HepG2 (cell line): ENCODE measurements around the gene LRPPRC. TPM values are rescaled to one million over a fixed set of nuclear protein-coding genes. Genes with fewer than 3 reads are reported as not detected.

Experiments
- ARHGAP35 ChIP-seq: sonication (generic); formaldehyde crosslinking; IDR thresholded peaks from 2 replicates; pipeline ENCODE4 v1.9.0; 2022; ENCODE audit warnings: mild to moderate bottlenecking, inconsistent platforms, moderate library complexity, missing genetic modification reagents, borderline replicate concordance
- ATRX ChIP-seq: sonication (generic); formaldehyde crosslinking; IDR thresholded peaks from 2 replicates; pipeline ENCODE4 v1.4.0; 2020; ENCODE audit warnings: missing genetic modification reagents, borderline replicate concordance
- BCL6 ChIP-seq: IDR thresholded peaks from 2 replicates; pipeline ENCODE4 v1.6.1; 2016; ENCODE audit warnings: missing genetic modification reagents, missing compliant biosample characterization
- DRAP1 ChIP-seq: IDR thresholded peaks from 2 replicates; pipeline ENCODE4 v1.6.1; 2016; ENCODE audit warnings: missing genetic modification reagents, missing compliant biosample characterization
- HOMEZ ChIP-seq: IDR thresholded peaks from 2 replicates; pipeline ENCODE4 v1.6.1; 2016; ENCODE audit warnings: low read depth
- MEIS2 ChIP-seq: sonication (generic); formaldehyde crosslinking; IDR thresholded peaks from 2 replicates; pipeline ENCODE4 v1.9.0; 2021; ENCODE audit warnings: mild to moderate bottlenecking, missing genetic modification reagents
- NCOA2 ChIP-seq: sonication (generic); formaldehyde crosslinking; IDR thresholded peaks from 2 replicates; pipeline ENCODE4 v1.8.0; 2022; ENCODE audit warnings: inconsistent platforms
- NFATC3 ChIP-seq: sonication (generic); formaldehyde crosslinking; IDR thresholded peaks from 2 replicates; pipeline ENCODE4 v1.5.1; 2020; ENCODE audit warnings: mild to moderate bottlenecking, missing genetic modification reagents
- NFE2L1 ChIP-seq: sonication (generic); formaldehyde crosslinking; IDR thresholded peaks from 2 replicates; pipeline ENCODE4 v1.4.0; 2020; ENCODE audit warnings: missing genetic modification reagents, mild to moderate bottlenecking, borderline replicate concordance
- REPIN1 ChIP-seq: sonication (generic); formaldehyde crosslinking; IDR thresholded peaks from 2 replicates; pipeline ENCODE4 v1.8.0; 2022; ENCODE audit warnings: missing genetic modification reagents, low read depth, mild to moderate bottlenecking, borderline replicate concordance
- RORA ChIP-seq: sonication (generic); formaldehyde crosslinking; IDR thresholded peaks from 2 replicates; pipeline ENCODE4 v1.5.0; 2020; ENCODE audit warnings: mild to moderate bottlenecking, missing genetic modification reagents, moderate library complexity
- THAP11 ChIP-seq: IDR thresholded peaks from 2 replicates; pipeline ENCODE4 v1.6.1; 2016; ENCODE audit warnings: missing biosample characterization, missing genetic modification reagents
- TIGD3 ChIP-seq: sonication (generic); formaldehyde crosslinking; IDR thresholded peaks from 2 replicates; pipeline ENCODE4 v1.5.1; 2020; ENCODE audit warnings: mild to moderate bottlenecking, missing genetic modification reagents, borderline replicate concordance
- WIZ ChIP-seq: sonication (generic); formaldehyde crosslinking; IDR thresholded peaks from 2 replicates; pipeline ENCODE4 v1.5.1; 2020; ENCODE audit warnings: mild to moderate bottlenecking, missing genetic modification reagents
- ZNF30 ChIP-seq: sonication (generic); formaldehyde crosslinking; IDR thresholded peaks from 2 replicates; pipeline ENCODE4 v1.5.0; 2020; ENCODE audit warnings: mild to moderate bottlenecking, missing genetic modification reagents
- ZNF350 ChIP-seq: sonication (generic); formaldehyde crosslinking; IDR thresholded peaks from 2 replicates; pipeline ENCODE4 v1.4.0; 2020; ENCODE audit warnings: mild to moderate bottlenecking, low read depth, missing genetic modification reagents, borderline replicate concordance
- ZNF704 ChIP-seq: sonication (generic); formaldehyde crosslinking; IDR thresholded peaks from 2 replicates; pipeline ENCODE4 v1.8.1; 2023; ENCODE audit warnings: mild to moderate bottlenecking, inconsistent platforms, moderate library complexity, missing genetic modification reagents, borderline replicate concordance
- ZNF747 ChIP-seq: sonication (generic); formaldehyde crosslinking; IDR thresholded peaks from 2 replicates; pipeline ENCODE4 v1.8.1; 2023; ENCODE audit warnings: missing genetic modification reagents, mild to moderate bottlenecking, borderline replicate concordance
- ZNF784 ChIP-seq: sonication (generic); formaldehyde crosslinking; IDR thresholded peaks from 2 replicates; pipeline ENCODE4 v1.5.1; 2020; ENCODE audit warnings: missing genetic modification reagents, mild to moderate bottlenecking, borderline replicate concordance
- ZNF788 ChIP-seq: sonication (generic); formaldehyde crosslinking; IDR thresholded peaks from 2 replicates; pipeline ENCODE4 v1.5.0; 2020; ENCODE audit warnings: mild to moderate bottlenecking, missing genetic modification reagents, borderline replicate concordance
- ZNF878 ChIP-seq: sonication (generic); formaldehyde crosslinking; IDR thresholded peaks from 2 replicates; pipeline ENCODE4 v1.8.1; 2023; ENCODE audit warnings: mild to moderate bottlenecking, missing genetic modification reagents, moderate library complexity
- polyA plus RNA-seq, 8 experiments: library from polyadenylated mRNA; depleted of rRNA in 3 of 8; stranded (reverse) in 7 of 8; unstranded in 1 of 8; fragments of >200 nt; fragmentation: Illumina TruSeq in 4 of 8; extraction: Trizol in 4 of 8; gene quantifications; 2 replicates each; pipeline versions ENCODE4 v1.2.1 to v1.2.3, GENCODE V29; 2011 to 2016; ENCODE audit warnings: low read depth in 4 of 8, missing spikeins in 1 of 8, mixed read lengths in 1 of 8; ENCODE audit not compliant: insufficient read depth in 1 of 8
- total RNA-seq, 5 experiments: library from RNA; depleted of rRNA; stranded (reverse); fragments of >200 nt; fragmentation: Illumina TruSeq; extraction: Trizol; gene quantifications; 2 replicates each; pipeline ENCODE4 v1.2.3, GENCODE V29; 2016; ENCODE audit warnings: low read depth in 1 of 5

LRPPRC gene
- total and polyA plus RNA-seq, 2 of the 13 experiments (the other 11 are each of a cell fraction or from before 2014, with no cell fraction given): 117 to 167 TPM

- TF ChIP-seq HOMEZ (CRISPR knock-in tag) (peak; percentile 63; the same call in 1 of the 2 replicates), NCOA2 (peak; percentile 79), ZNF350 (no peak), ZNF30 (CRISPR knock-in tag) (no peak), ZNF747 (CRISPR knock-in tag) (no peak), NFE2L1 (no peak), THAP11 (CRISPR knock-in tag) (peak; percentile 71), ZNF784 (CRISPR knock-in tag) (no peak), DRAP1 (CRISPR knock-in tag) (peak; percentile 59), ATRX (CRISPR knock-in tag) (no peak), BCL6 (CRISPR knock-in tag) (peak; percentile 68), WIZ (CRISPR knock-in tag) (peak; percentile 98), ZNF878 (CRISPR knock-in tag) (no peak; the same call in 1 of the 2 replicates), ARHGAP35 (CRISPR knock-in tag) (peak; percentile 72; the same call in 1 of the 2 replicates), MEIS2 (CRISPR knock-in tag) (peak; percentile 86), ZNF704 (CRISPR knock-in tag) (0 out of 2 replicates have a peak, but pooled peaks have one; percentile 58), TIGD3 (CRISPR knock-in tag) (no peak), RORA (CRISPR knock-in tag) (no peak), REPIN1 (CRISPR knock-in tag) (0 out of 2 replicates have a peak, but pooled peaks have one; percentile 46), ZNF788 (CRISPR knock-in tag) (no peak), NFATC3 (no peak)
Measured at GRCh38 chr2:44016282-44016681, 20.5 kb upstream of the LRPPRC start (continued).
